T-cell (primary cell): ENCODE measurements around the gene CHID1. TPM values are rescaled to one million over a fixed set of nuclear protein-coding genes. Genes with fewer than 3 reads are reported as not detected.

ENCODE experiments used
- ATAC-seq, 4 experiments: fragments of 200-7000 bp in 3 of 4; fragments of 150-1000 bp in 1 of 4; cut with Tn5 transposase; replicated peaks in 1 of 4; 1 replicate in 3 of 4; 2 replicates in 1 of 4; pipeline ENCODE4 v1.10.0; 2021; ENCODE audit warnings: moderate library complexity in 3 of 4, mild to moderate bottlenecking in 2 of 4, moderate number of reproducible peaks in 1 of 4
- CTCF ChIA-PET, 2 donors: fragments of 300-600 bp; sonication (Branson Sonifier 250); formaldehyde crosslinking; loops; one replicate each; lab custom pipeline; 2022; ENCODE audit warnings: antibody characterized with exemption in 2 of 2; lab: Charles Lee
- POLR2A ChIA-PET, 2 donors: fragments of 300-600 bp; sonication (Branson Sonifier 250); formaldehyde crosslinking; loops; one replicate each; lab custom pipeline; 2022; ENCODE audit warnings: antibody characterized with exemption in 2 of 2; lab: Charles Lee
- DNase-seq, 35 experiments: peaks; one replicate each; pipeline versions ENCODE4 v3.0.0 to v3.0.0-alpha.2; 2013 to 2023
- H3K27ac ChIP-seq: one replicate; pipeline ENCODE4 v1.5.1; 2013; ENCODE audit warnings: low read length
- H3K27me3 ChIP-seq, 2 experiments: replicated peaks in 1 of 2; 1 replicate in 1 of 2; 2 replicates in 1 of 2; pipeline versions ENCODE4 v1.6.1 to v1.7.0; 2013; ENCODE audit warnings: low read length in 1 of 2, mixed read lengths in 1 of 2; ENCODE audit not compliant: control insufficient read depth in 2 of 2, insufficient read depth in 2 of 2; ENCODE audit errors: extremely low read depth in 1 of 2
- H3K36me3 ChIP-seq, 2 donors: 1 replicate in 1 of 2; 2 replicates in 1 of 2; pipeline versions ENCODE4 v1.6.1 to v1.7.0; 2013; ENCODE audit warnings: low read length in 1 of 2; ENCODE audit not compliant: control insufficient read depth in 2 of 2, insufficient read depth in 1 of 2; ENCODE audit errors: extremely low read depth in 1 of 2
- H3K4me1 ChIP-seq, 2 experiments: 1 replicate in 1 of 2; 2 replicates in 1 of 2; pipeline versions ENCODE4 v1.6.1 to v1.7.0; 2013; ENCODE audit warnings: low read length in 2 of 2, mixed read lengths in 1 of 2; ENCODE audit not compliant: insufficient read depth in 2 of 2, control insufficient read depth in 1 of 2; ENCODE audit errors: extremely low read depth in 1 of 2
- H3K4me3 ChIP-seq, 2 donors: 1 replicate in 1 of 2; 2 replicates in 1 of 2; pipeline versions ENCODE4 v1.5.1 to v1.7.0; 2013; ENCODE audit warnings: mild to moderate bottlenecking in 2 of 2, low read length in 1 of 2, moderate library complexity in 1 of 2; ENCODE audit not compliant: control insufficient read depth in 1 of 2; ENCODE audit errors: extremely low read depth in 1 of 2
- H3K9me3 ChIP-seq: 2 replicates; pipeline ENCODE4 v1.7.0; 2013
- H3K27ac Mint-ChIP-seq, 2 donors: one replicate each; pipeline ENCODE4 v1.8.0; 2020 to 2021; ENCODE audit warnings: mild to moderate bottlenecking in 2 of 2, mixed read lengths in 2 of 2
- H3K27me3 Mint-ChIP-seq, 2 donors: one replicate each; pipeline ENCODE4 v1.8.0; 2021 to 2022; ENCODE audit warnings: mixed read lengths in 2 of 2
- H3K36me3 Mint-ChIP-seq: one replicate; pipeline ENCODE4 v1.8.0; 2021; ENCODE audit warnings: mixed read lengths
- H3K4me1 Mint-ChIP-seq, 3 donors: one replicate each; pipeline ENCODE4 v1.8.0; 2020 to 2022; ENCODE audit warnings: mixed read lengths in 3 of 3, mild to moderate bottlenecking in 1 of 3
- H3K4me3 Mint-ChIP-seq, 3 donors: one replicate each; pipeline ENCODE4 v1.8.0; 2020 to 2022; ENCODE audit warnings: mild to moderate bottlenecking in 3 of 3, mixed read lengths in 3 of 3, moderate library complexity in 3 of 3
- H3K9me3 Mint-ChIP-seq, 3 donors: one replicate each; pipeline ENCODE4 v1.8.0; 2020 to 2022; ENCODE audit warnings: mixed read lengths in 3 of 3
- WGBS: methylation state at CpG from one replicate; pipeline ENCODE4 v1.1.5; 2013; ENCODE audit warnings: missing lambda C conversion rate; ENCODE audit not compliant: insufficient coverage; 5-methylcytosine and 5-hydroxymethylcytosine counted together
- total RNA-seq, 35 experiments: library from RNA in 6 of 35; stranded (reverse) in 6 of 35; fragments of 120-200 nt in 1 of 35; gene quantifications; one replicate each; pipeline versions ENCODE4 v1.2.1 to v1.2.4 and lab custom pipeline; 2013 to 2026

CHID1 gene
- total RNA-seq, 5 donors from 2014 or later (not counting 1 experiment from before 2014, with no cell fraction given) = 39.0 to 68.4 (median 51.2) TPM

DNA sequence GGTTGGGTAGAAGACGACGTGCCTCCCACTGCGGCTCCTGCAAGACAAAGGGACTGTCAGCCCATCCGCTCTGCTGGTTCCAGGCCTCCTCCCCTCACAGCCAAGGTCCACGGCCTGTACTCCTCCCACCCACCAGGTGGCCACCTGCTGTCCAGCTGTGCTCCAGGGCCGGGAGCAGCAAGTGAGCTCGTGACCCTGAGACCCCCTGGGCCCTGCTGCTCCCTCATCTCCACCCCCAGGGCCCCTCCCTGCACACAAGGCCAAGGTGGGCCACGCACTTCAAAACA, 40.5 kb downstream of the CHID1 start:
- Histone ChIP-seq H3K4me1 (no peaks in the 10 kb centered on the region), H3K27me3 (no peaks in the 10 kb centered on the region), H3K4me3 (no peak overlapping the region), H3K36me3 (peaks cover 5 to 6% of the 10 kb centered on the region in 2 donors), H3K27ac (no peak overlapping the region), H3K9me3 (no peaks in the 10 kb centered on the region)
- Mint-ChIP-seq H3K4me3 (no peak overlapping the region), H3K9me3 (no peaks in the 10 kb centered on the region), H3K27me3 (no peaks in the 10 kb centered on the region), H3K36me3 (peaks cover 5% of the 10 kb centered on the region), H3K4me1 (no peaks in the 10 kb centered on the region), H3K27ac (no peak overlapping the region)
- WGBS = 96% methylated on average over 3 of the region's 8 CpGs
- DNase-seq (no peak), ATAC-seq (no peak)
- POLR2A ChIA-PET = no interaction called here
- CTCF ChIA-PET = no interaction called here

DNA sequence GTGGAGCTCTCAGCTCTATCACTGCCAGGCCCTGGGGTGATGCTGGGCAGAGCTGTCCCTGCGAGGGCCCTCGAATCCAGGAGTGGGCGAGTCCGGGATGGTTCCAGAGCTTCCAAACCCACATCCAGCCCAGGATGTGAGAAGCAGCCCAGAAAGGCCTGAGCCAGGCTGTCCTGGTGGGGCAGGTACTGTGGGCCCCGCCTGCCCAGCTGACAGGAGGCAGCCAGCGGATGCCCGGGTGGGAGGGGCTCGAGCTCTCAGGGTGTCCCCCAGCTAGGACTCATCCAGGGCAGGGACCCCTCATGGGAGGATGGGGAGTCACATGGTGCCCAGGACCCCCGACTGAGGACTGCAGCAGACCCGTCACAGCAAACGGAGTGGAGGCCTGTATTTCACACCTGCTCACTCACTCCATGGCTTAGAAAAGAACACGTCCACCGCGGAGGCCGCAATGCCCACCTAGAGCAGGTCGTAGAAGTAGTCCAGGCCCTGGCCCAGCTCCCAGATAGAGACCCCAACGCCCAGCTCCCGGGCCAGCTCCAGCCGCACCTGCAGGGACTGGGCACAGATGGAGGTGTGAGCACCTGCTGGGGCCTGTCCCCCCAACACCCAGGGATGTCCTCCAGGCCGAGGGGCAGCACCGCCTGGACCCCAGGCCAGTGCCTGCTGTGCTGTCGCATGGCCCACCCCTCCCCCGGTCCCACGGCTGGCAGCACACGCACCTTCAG, 41.0 kb downstream of the CHID1 start:
- Histone ChIP-seq H3K4me3 (no peak overlapping the region), H3K27me3 (no peaks in the 10 kb centered on the region), H3K4me1 (no peaks in the 10 kb centered on the region), H3K27ac (no peak overlapping the region), H3K36me3 (peaks cover 3 to 5% of the 10 kb centered on the region in 2 donors), H3K9me3 (no peaks in the 10 kb centered on the region)
- Mint-ChIP-seq H3K27me3 (no peaks in the 10 kb centered on the region), H3K4me3 (no peak overlapping the region), H3K36me3 (peaks cover 5% of the 10 kb centered on the region), H3K9me3 (no peaks in the 10 kb centered on the region), H3K27ac (no peak overlapping the region), H3K4me1 (no peaks in the 10 kb centered on the region)
- DNase-seq = no peak
- 96% methylated on average over 18 of the region's 25 CpGs for WGBS
- CTCF ChIA-PET = no interaction called here
- POLR2A ChIA-PET = no interaction called here
- no peak for ATAC-seq

- no peaks in the 10 kb centered on the region for H3K27me3 Mint-ChIP-seq
- Histone ChIP-seq H3K4me1 (no peaks in the 10 kb centered on the region), H3K4me3 (no peak overlapping the region), H3K27me3 (no peaks in the 10 kb centered on the region), H3K27ac (no peak overlapping the region), H3K9me3 (no peaks in the 10 kb centered on the region), H3K36me3 (peaks cover 2 to 5% of the 10 kb centered on the region in 2 donors)
- ATAC-seq (no peak), DNase-seq (no peak)
- POLR2A ChIA-PET = no interaction called here
- 93% methylated on average over 9 of the region's 12 CpGs for WGBS
- H3K4me1 Mint-ChIP-seq = no peaks in the 10 kb centered on the region
- CTCF ChIA-PET = no interaction called here
- no peak overlapping the region for H3K4me3 Mint-ChIP-seq
- no peak overlapping the region for H3K27ac Mint-ChIP-seq
- H3K36me3 Mint-ChIP-seq = peaks cover 4% of the 10 kb centered on the region
- H3K9me3 Mint-ChIP-seq = no peaks in the 10 kb centered on the region
Observed at GRCh38 chr11:868802-869201, 41.8 kb downstream of the CHID1 start.

DNA sequence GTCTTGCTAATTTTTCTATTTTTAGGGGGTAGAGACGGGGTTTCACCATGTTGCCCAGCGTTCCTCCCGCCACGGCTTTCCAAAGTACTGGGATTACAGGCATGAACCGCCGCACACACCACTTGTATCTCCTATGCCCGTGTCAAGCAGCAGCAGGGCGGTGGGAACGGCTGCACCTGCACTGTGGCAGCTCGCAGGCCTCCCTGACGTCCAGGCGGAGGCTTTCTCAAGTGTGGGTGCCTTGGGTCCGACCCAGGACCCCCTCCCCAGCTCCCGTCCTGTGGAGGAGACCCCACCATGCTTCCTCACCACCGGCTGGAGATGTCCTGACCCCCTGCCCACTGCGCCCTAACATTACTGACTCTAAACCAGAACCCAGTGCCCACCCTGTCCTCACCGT, 42.2 kb downstream of the CHID1 start:
- Mint-ChIP-seq H3K27me3 (no peaks in the 10 kb centered on the region), H3K9me3 (no peaks in the 10 kb centered on the region), H3K4me3 (no peak overlapping the region), H3K27ac (no peak overlapping the region), H3K4me1 (no peaks in the 10 kb centered on the region), H3K36me3 (no peaks in the 10 kb centered on the region)
- no peak for ATAC-seq
- H3K4me1 ChIP-seq = no peaks in the 10 kb centered on the region
- H3K4me3 ChIP-seq = no peak overlapping the region
- no peaks in the 10 kb centered on the region for H3K9me3 ChIP-seq
- H3K36me3 ChIP-seq = peaks cover 2 to 5% of the 10 kb centered on the region in 2 donors
- POLR2A ChIA-PET = interaction anchor here in 1 of 2 donors (0.6 kb wide), 1 partner anchor 10 kb away, joined by 7 read pairs; no protein-coding TSS in a partner anchor
- DNase-seq = no peak
- H3K27ac ChIP-seq = no peak overlapping the region
- WGBS = 92% methylated on average over 15 of the region's 17 CpGs
- CTCF ChIA-PET = no interaction called here
- no peaks in the 10 kb centered on the region for H3K27me3 ChIP-seq

DNA sequence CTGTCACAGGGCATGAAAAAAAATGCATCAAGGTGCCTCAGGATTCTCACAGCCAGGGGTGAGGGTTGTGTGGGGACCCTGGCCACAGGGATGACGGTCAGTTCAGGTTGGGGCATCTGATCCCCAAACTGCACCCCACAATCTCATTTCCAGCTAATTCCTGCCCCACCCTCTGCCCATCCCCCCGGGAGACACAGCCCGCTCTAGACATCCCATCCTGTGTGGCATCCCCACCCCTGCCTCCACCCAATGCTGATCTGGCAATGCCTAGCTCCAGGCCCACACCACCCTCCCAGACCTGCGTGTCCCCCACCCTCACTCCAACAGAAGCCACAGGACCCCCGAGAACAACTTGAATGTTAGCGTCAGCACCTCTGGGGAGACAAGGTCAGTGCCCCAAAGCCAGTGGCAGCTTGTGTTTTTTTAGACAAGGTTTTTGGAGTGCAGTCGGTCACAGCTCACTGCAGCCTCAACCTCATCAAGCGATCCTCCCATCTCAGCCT, 42.7 kb downstream of the CHID1 start:
- ChIA-PET CTCF (no interaction called here), POLR2A (interaction anchor here in 1 of 2 donors (0.6 kb wide), 1 partner anchor 9 kb away, joined by 7 read pairs; no protein-coding TSS in a partner anchor)

DNA sequence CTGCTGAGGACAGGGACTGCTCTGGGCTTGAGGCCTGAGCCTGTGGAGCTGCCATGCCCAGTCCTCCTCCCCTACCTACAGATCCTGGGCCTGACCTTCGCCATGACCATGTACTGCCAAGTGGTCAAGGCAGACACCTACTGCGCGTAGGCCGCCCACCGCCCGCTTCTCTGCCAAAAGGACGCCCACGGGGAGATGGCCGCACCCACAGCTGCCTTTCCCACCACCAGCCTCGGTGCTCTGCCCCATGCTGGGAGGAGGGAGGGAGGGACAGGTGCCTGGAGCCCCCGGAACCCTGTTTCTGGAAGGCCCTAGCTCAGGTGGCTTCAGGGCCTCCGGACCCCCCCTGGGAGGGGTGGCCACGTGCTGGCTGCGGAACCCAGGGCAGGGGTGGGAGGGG, 44.1 kb downstream of the CHID1 start:
- ChIA-PET CTCF (no interaction called here), POLR2A (no interaction called here)

More for the DNA sequence above, 42.7 kb downstream of the CHID1 start:
- Mint-ChIP-seq H3K9me3 (no peaks in the 10 kb centered on the region), H3K36me3 (no peaks in the 10 kb centered on the region), H3K27me3 (no peaks in the 10 kb centered on the region), H3K27ac (no peak overlapping the region), H3K4me1 (no peaks in the 10 kb centered on the region), H3K4me3 (no peak overlapping the region)
- Histone ChIP-seq H3K36me3 (peaks cover 0 to 5% of the 10 kb centered on the region in 2 donors), H3K4me1 (no peaks in the 10 kb centered on the region), H3K27ac (no peak overlapping the region), H3K4me3 (no peak overlapping the region), H3K9me3 (no peaks in the 10 kb centered on the region), H3K27me3 (no peaks in the 10 kb centered on the region)
- 96% methylated on average over 5 of the region's 8 CpGs for WGBS
- DNase-seq (no peak), ATAC-seq (no peak)

More for the DNA sequence above, 44.1 kb downstream of the CHID1 start:
- Histone ChIP-seq H3K9me3 (no peaks in the 10 kb centered on the region), H3K27ac (no peak overlapping the region), H3K36me3 (peaks cover 0 to 5% of the 10 kb centered on the region in 2 donors), H3K27me3 (no peaks in the 10 kb centered on the region), H3K4me1 (no peaks in the 10 kb centered on the region), H3K4me3 (no peak overlapping the region)
- Mint-ChIP-seq H3K27ac (no peak overlapping the region), H3K36me3 (no peaks in the 10 kb centered on the region), H3K4me3 (no peak overlapping the region), H3K27me3 (no peaks in the 10 kb centered on the region), H3K4me1 (no peaks in the 10 kb centered on the region), H3K9me3 (no peaks in the 10 kb centered on the region)
- ATAC-seq (no peak), DNase-seq (no peak)
- 82% methylated on average over 3 of the region's 14 CpGs for WGBS
